Cardiac atrium fibroblast (primary cell): ENCODE data around the gene INSIG1. TPM values are rescaled to one million over a fixed set of nuclear protein-coding genes. Genes with fewer than 3 reads are reported as not detected.

Source experiments
- total RNA-seq: library from RNA; depleted of rRNA; stranded (reverse); fragments of >200 nt; gene quantifications from 2 replicates; pipeline ENCODE4 v1.2.3, GENCODE V29; 2015

Gene INSIG1
- 59.4 and 85.2 TPM in 2 replicates for total RNA-seq

GRCh38 chr7:155297517-155298287 lies at the start of gene INSIG1:
INSIG1 (plus strand) TSS chr7:155297878; CDS start chr7:155298286, 408 bp downstream.

Other genes starting within 250 kb of the INSIG1 start
- not detected in 2 replicates for gene HTR5A, start 227.6 kb upstream of the INSIG1 start, total RNA-seq
- not detected in 2 replicates for gene EN2, start 160.3 kb downstream of the INSIG1 start, total RNA-seq
- not detected in 2 replicates for gene CNPY1, start 248.7 kb downstream of the INSIG1 start, total RNA-seq